GM12878 (cell line): Measurements from ENCODE around the gene OLA1. TPM values are rescaled to one million over a fixed set of nuclear protein-coding genes. Genes with fewer than 3 reads are reported as not detected.

Experiments
- ATAC-seq: fragments of 200-7000 bp; cut with Tn5 transposase; 3 replicates; pipeline ENCODE4 v1.9.1; 2020; ENCODE audit warnings: mild to moderate bottlenecking, moderate library complexity
- BruUV-seq: library from RNA; stranded (reverse); fragments of 400-500 nt; replicated peaks from 2 replicates; lab custom pipeline; 2021; lab: Mats Ljungman, UMichigan
- CTCF ChIA-PET: fragments of 300-600 bp; sonication (Branson Sonifier 250); formaldehyde crosslinking; extraction: SDS; loops from one replicate; lab custom pipeline; 2021; ENCODE audit warnings: inconsistent platforms; lab: Yijun Ruan, JAX
- POLR2A ChIA-PET: fragments of 350-600 bp; formaldehyde crosslinking; extraction: SDS; loops from one replicate; lab custom pipeline; 2021; ENCODE audit warnings: inconsistent platforms; lab: Charles Lee
- RAD21 ChIA-PET: fragments of 300-600 bp; sonication (Branson Sonifier 250); formaldehyde crosslinking; loops from one replicate; lab custom pipeline; 2023; ENCODE audit warnings: antibody characterized with exemption; ENCODE audit not compliant: unreplicated experiment; lab: Charles Lee
- SMC1A ChIA-PET: fragments of 300-600 bp; sonication (Branson Sonifier 250); formaldehyde crosslinking; loops from one replicate; lab custom pipeline; 2023; ENCODE audit not compliant: unreplicated experiment, uncharacterized antibody; lab: Charles Lee
- DNase-seq: peaks from one replicate; pipeline ENCODE4 v3.0.0-alpha.2; 2011; ENCODE audit warnings: low read depth, low spot score
- FAIRE-seq: peaks from 3 replicates; lab custom pipeline; 2011; peaks lifted over from hg19 to GRCh38; lab: Jason Lieb, UNC
- H2AFZ ChIP-seq: 2 replicates; pipeline ENCODE4 v1.6.0; 2011; ENCODE audit warnings: low read depth, low read length, control low read depth; ENCODE audit not compliant: control insufficient read depth
- H3K27ac ChIP-seq: 2 replicates; pipeline ENCODE4 v1.5.1; 2011; ENCODE audit warnings: control low read depth; ENCODE audit not compliant: control insufficient read depth, insufficient read depth
- H3K27me3 ChIP-seq, 2 experiments: replicated peaks in 1 of 2; 2 replicates each; pipeline versions ENCODE4 v1.6.0 to v1.6.1; 2011; ENCODE audit warnings: low read length in 1 of 2; ENCODE audit not compliant: control insufficient read depth in 2 of 2, insufficient read depth in 2 of 2
- H3K36me3 ChIP-seq, 2 experiments: 2 replicates each; pipeline ENCODE4 v1.5.1; 2011; ENCODE audit warnings: low read length in 1 of 2; ENCODE audit not compliant: control insufficient read depth in 2 of 2, insufficient read depth in 2 of 2
- H3K4me1 ChIP-seq: 2 replicates; pipeline ENCODE4 v1.6.1; 2011; ENCODE audit warnings: mild to moderate bottlenecking, low read length, moderate library complexity, mixed read lengths; ENCODE audit not compliant: control insufficient read depth, insufficient read depth
- H3K4me2 ChIP-seq: 2 replicates; pipeline ENCODE4 v1.6.0; 2011; ENCODE audit warnings: control low read depth; ENCODE audit not compliant: control insufficient read depth, insufficient read depth
- H3K4me3 ChIP-seq: fragments of 200-600 bp; sonication (generic); 2 replicates; pipeline ENCODE4 v1.5.1; 2016
- H3K79me2 ChIP-seq: 2 replicates; pipeline ENCODE4 v1.6.0; 2011; ENCODE audit warnings: low read length; ENCODE audit not compliant: control insufficient read depth, insufficient read depth
- H3K9ac ChIP-seq: 2 replicates; pipeline ENCODE4 v1.8.0; 2011; ENCODE audit warnings: low read length, control low read depth, mixed read lengths; ENCODE audit not compliant: control insufficient read depth, insufficient read depth
- H3K9me3 ChIP-seq: replicated peaks from 3 replicates; pipeline ENCODE4 v1.5.1; 2011; ENCODE audit warnings: mild to moderate bottlenecking, low read length; ENCODE audit not compliant: control insufficient read depth, insufficient read depth
- H4K20me1 ChIP-seq: 2 replicates; pipeline ENCODE4 v1.6.0; 2011; ENCODE audit not compliant: control insufficient read depth, insufficient read depth
- ASH2L ChIP-seq: fragments of 300-600, 200-600 bp; sonication (generic); IDR thresholded peaks from 2 replicates; pipeline ENCODE4 v1.6.1; 2017; ENCODE audit warnings: low read depth, mild to moderate bottlenecking, borderline replicate concordance
- CHD2 ChIP-seq: IDR thresholded peaks from 2 replicates; pipeline ENCODE4 v1.6.1; 2011; ENCODE audit warnings: low read depth, low read length, improper control_type of control experiment, borderline replicate concordance
- E4F1 ChIP-seq: fragments of 450-650 bp; IDR thresholded peaks from 2 replicates; pipeline ENCODE4 v1.6.1; 2018; ENCODE audit warnings: borderline replicate concordance, mild to moderate bottlenecking; ENCODE audit not compliant: partially characterized antibody
- EP300 ChIP-seq, 2 experiments: fragments of 150-350 bp in 1 of 2; IDR thresholded peaks; 2 replicates each; pipeline ENCODE4 v1.6.1; 2011 to 2012; ENCODE audit warnings: low read depth in 2 of 2, low read length in 2 of 2, borderline replicate concordance in 1 of 2, improper control_type of control experiment in 1 of 2, inconsistent platforms in 1 of 2; ENCODE audit not compliant: control insufficient read depth in 1 of 2
- MYC ChIP-seq: IDR thresholded peaks from 2 replicates; pipeline ENCODE4 v1.6.1; 2011; ENCODE audit warnings: mild to moderate bottlenecking, low read length, moderate library complexity, inconsistent platforms; ENCODE audit not compliant: insufficient read depth, insufficient replicate concordance, insufficient read length, severe bottlenecking
- NRF1 ChIP-seq: conservative IDR thresholded peaks from 2 replicates; pipeline ENCODE4 v1.6.1; 2011; ENCODE audit warnings: mild to moderate bottlenecking, low read depth, low read length, improper control_type of control experiment
- RAD51 ChIP-seq: fragments of 450-650 bp; IDR thresholded peaks from 2 replicates; pipeline ENCODE4 v1.6.1; 2016; ENCODE audit warnings: moderate library complexity, mild to moderate bottlenecking, inconsistent platforms
- SMAD1 ChIP-seq: fragments of 450-650 bp; IDR thresholded peaks from 2 replicates; pipeline ENCODE4 v1.6.1; 2018; ENCODE audit warnings: mild to moderate bottlenecking, low read depth; ENCODE audit not compliant: partially characterized antibody
- SREBF1 ChIP-seq: IDR thresholded peaks from 2 replicates; pipeline ENCODE4 v1.6.1; 2012; ENCODE audit warnings: mild to moderate bottlenecking, low read length
- YBX1 ChIP-seq: fragments of 450-650 bp; IDR thresholded peaks from 2 replicates; pipeline ENCODE4 v1.6.1; 2016; ENCODE audit warnings: antibody characterized with exemption
- ZBTB33 ChIP-seq: fragments of 450-650 bp; IDR thresholded peaks from 2 replicates; pipeline ENCODE4 v1.6.1; 2017; ENCODE audit warnings: mild to moderate bottlenecking
- WGBS: methylation state at CpG from one replicate; pipeline ENCODE4 v1.1.6; 2016; ENCODE audit warnings: low lambda C conversion rate; ENCODE audit not compliant: insufficient replicate concordance, insufficient coverage; ENCODE audit errors: missing lambda C conversion rate; 5-methylcytosine and 5-hydroxymethylcytosine counted together
- in situ Hi-C: fragments of 300-500 bp; cut with MboI; formaldehyde crosslinking; loops from 9 replicates; pipeline ENCODE4 v1.14.3; 2018; ENCODE audit warnings: mixed read lengths
- intact Hi-C: fragments of 100-400 bp; cut with micrococcal nuclease; formaldehyde crosslinking; loops from one replicate; pipeline ENCODE4 v1.14.2; 2022; ENCODE audit not compliant: unreplicated experiment
- polyA plus RNA-seq, 11 experiments: library from polyadenylated mRNA; depleted of rRNA in 4 of 11; unstranded in 6 of 11; stranded (reverse) in 5 of 11; fragments of >200 nt; fragmentation: Nextera tagmentation in 4 of 11; fragmentation: Illumina TruSeq in 1 of 11; extraction: Ambion mirVana in 4 of 11; extraction: Trizol in 1 of 11; gene quantifications; 1 replicate in 1 of 11; 2 replicates in 10 of 11; pipeline versions ENCODE4 v1.2.1 to v1.2.3, GENCODE V29; 2011 to 2016; ENCODE audit warnings: inconsistent platforms in 2 of 11, missing spikeins in 2 of 11, low read depth in 1 of 11
- total RNA-seq, 4 experiments: library from RNA; depleted of rRNA in 3 of 4; stranded (reverse); fragments of >200 nt in 3 of 4; fragmentation: Illumina TruSeq in 1 of 4; extraction: Trizol in 1 of 4; gene quantifications; 2 replicates each; pipeline versions ENCODE4 v1.2.1 to v1.2.3, GENCODE V29; 2013 to 2021
- TF ChIP-seq, protein P1 (sequence below): fragments of 450-650 bp; IDR thresholded peaks from 2 replicates; pipeline ENCODE4 v1.6.1; 2016; ENCODE audit warnings: mild to moderate bottlenecking, moderate library complexity, borderline replicate concordance

OLA1 gene
- total and polyA plus RNA-seq, 10 of the 15 experiments (the other 5 are each of a cell fraction or from before 2014, with no cell fraction given): 107 to 238 (median 142) TPM

- Histone ChIP-seq H3K9ac (no peak overlapping the region), H3K9me3 (peaks cover 1% of the 10 kb centered on the region; the same call in 1 of the 3 replicates), H3K27me3 (no peaks in the 10 kb centered on the region), H3K36me3 (no peaks in the 10 kb centered on the region), H3K4me2 (no peak overlapping the region), H3K79me2 (no peaks in the 10 kb centered on the region), H4K20me1 (no peaks in the 10 kb centered on the region), H3K4me3 (no peak overlapping the region), H2AFZ (no peak overlapping the region), H3K27ac (no peak overlapping the region), H3K4me1 (no peaks in the 10 kb centered on the region)
- no peak; the same call in 2 of the 3 replicates for ATAC-seq
- FAIRE-seq: no peak
- intact Hi-C loops: no loop called here
- 9% methylated on average over 3 of the region's 3 CpGs for WGBS
- in situ Hi-C loops: no loop called here
- DNase-seq: no peak
- CTCF ChIA-PET: no interaction called here
- RAD21 ChIA-PET: interaction anchor here (0.9 kb wide), 1 partner anchor 294 kb away, joined by 4 read pairs; no protein-coding TSS in a partner anchor
- BruUV-seq: no TSS peak
- SMC1A ChIA-PET: interaction anchor here (1.5 kb wide), 1 partner anchor 12 kb away, joined by 3 read pairs; no protein-coding TSS in a partner anchor
- POLR2A ChIA-PET: no interaction called here
- TF ChIP-seq YBX1 (no peak), SREBF1 (no peak), RAD51 (no peak), EP300 (IDR thresholded peaks at IDR 0.05; ENCODE audit: borderline replicate concordance in 1 of 2, control insufficient read depth in 1 of 2, low read depth in 2 of 2, low read length in 2 of 2) (no peak), MYC (no peak), E4F1 (no peak), SMAD1 (no peak), CHD2 (no peak), ASH2L (no peak), NRF1 (no peak), ZBTB33 (no peak)
- TF ChIP-seq, protein P1, sequence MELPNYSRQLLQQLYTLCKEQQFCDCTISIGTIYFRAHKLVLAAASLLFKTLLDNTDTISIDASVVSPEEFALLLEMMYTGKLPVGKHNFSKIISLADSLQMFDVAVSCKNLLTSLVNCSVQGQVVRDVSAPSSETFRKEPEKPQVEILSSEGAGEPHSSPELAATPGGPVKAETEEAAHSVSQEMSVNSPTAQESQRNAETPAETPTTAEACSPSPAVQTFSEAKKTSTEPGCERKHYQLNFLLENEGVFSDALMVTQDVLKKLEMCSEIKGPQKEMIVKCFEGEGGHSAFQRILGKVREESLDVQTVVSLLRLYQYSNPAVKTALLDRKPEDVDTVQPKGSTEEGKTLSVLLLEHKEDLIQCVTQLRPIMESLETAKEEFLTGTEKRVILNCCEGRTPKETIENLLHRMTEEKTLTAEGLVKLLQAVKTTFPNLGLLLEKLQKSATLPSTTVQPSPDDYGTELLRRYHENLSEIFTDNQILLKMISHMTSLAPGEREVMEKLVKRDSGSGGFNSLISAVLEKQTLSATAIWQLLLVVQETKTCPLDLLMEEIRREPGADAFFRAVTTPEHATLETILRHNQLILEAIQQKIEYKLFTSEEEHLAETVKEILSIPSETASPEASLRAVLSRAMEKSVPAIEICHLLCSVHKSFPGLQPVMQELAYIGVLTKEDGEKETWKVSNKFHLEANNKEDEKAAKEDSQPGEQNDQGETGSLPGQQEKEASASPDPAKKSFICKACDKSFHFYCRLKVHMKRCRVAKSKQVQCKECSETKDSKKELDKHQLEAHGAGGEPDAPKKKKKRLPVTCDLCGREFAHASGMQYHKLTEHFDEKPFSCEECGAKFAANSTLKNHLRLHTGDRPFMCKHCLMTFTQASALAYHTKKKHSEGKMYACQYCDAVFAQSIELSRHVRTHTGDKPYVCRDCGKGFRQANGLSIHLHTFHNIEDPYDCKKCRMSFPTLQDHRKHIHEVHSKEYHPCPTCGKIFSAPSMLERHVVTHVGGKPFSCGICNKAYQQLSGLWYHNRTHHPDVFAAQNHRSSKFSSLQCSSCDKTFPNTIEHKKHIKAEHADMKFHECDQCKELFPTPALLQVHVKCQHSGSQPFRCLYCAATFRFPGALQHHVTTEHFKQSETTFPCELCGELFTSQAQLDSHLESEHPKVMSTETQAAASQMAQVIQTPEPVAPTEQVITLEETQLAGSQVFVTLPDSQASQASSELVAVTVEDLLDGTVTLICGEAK: no peak
These were observed 188.5 kb downstream of the OLA1 start for GRCh38 chr2:174059884-174060244.
